ENCODE measurements around the gene SARNP.

- TF ChIP-seq, protein P1, sequence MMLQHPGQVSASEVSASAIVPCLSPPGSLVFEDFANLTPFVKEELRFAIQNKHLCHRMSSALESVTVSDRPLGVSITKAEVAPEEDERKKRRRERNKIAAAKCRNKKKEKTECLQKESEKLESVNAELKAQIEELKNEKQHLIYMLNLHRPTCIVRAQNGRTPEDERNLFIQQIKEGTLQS (CRISPR knock-in tag; conservative IDR thresholded peaks at IDR 0.05) = no peak
- TF ChIP-seq NR1H2 (CRISPR knock-in tag; IDR thresholded peaks at IDR 0.05) (no peak), ZNF512 (CRISPR knock-in tag; IDR thresholded peaks at IDR 0.05; ENCODE audit: borderline replicate concordance) (no peak), ATF1 (CRISPR knock-in tag; IDR thresholded peaks at IDR 0.05) (no peak), MLX (CRISPR knock-in tag; IDR thresholded peaks at IDR 0.05) (no peak), CREB1 (CRISPR knock-in tag; IDR thresholded peaks at IDR 0.05) (no peak), FOXK1 (CRISPR knock-in tag; IDR thresholded peaks at IDR 0.05) (no peak), FOXP4 (CRISPR knock-in tag; IDR thresholded peaks at IDR 0.05) (no peak), ZNF232 (CRISPR knock-in tag; IDR thresholded peaks at IDR 0.05) (no peak)
- TF ChIP-seq, protein P2, sequence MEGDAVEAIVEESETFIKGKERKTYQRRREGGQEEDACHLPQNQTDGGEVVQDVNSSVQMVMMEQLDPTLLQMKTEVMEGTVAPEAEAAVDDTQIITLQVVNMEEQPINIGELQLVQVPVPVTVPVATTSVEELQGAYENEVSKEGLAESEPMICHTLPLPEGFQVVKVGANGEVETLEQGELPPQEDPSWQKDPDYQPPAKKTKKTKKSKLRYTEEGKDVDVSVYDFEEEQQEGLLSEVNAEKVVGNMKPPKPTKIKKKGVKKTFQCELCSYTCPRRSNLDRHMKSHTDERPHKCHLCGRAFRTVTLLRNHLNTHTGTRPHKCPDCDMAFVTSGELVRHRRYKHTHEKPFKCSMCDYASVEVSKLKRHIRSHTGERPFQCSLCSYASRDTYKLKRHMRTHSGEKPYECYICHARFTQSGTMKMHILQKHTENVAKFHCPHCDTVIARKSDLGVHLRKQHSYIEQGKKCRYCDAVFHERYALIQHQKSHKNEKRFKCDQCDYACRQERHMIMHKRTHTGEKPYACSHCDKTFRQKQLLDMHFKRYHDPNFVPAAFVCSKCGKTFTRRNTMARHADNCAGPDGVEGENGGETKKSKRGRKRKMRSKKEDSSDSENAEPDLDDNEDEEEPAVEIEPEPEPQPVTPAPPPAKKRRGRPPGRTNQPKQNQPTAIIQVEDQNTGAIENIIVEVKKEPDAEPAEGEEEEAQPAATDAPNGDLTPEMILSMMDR (IDR thresholded peaks at IDR 0.05) = no peak
- TF ChIP-seq, protein P3, sequence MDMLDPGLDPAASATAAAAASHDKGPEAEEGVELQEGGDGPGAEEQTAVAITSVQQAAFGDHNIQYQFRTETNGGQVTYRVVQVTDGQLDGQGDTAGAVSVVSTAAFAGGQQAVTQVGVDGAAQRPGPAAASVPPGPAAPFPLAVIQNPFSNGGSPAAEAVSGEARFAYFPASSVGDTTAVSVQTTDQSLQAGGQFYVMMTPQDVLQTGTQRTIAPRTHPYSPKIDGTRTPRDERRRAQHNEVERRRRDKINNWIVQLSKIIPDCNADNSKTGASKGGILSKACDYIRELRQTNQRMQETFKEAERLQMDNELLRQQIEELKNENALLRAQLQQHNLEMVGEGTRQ (CRISPR knock-in tag; IDR thresholded peaks at IDR 0.05) = no peak
These were observed 44.3 kb upstream of the SARNP start for GRCh38 chr12:55861871-55862270.

Data from WTC11 (cell line).